Uterus (tissue), 2 donors: ENCODE measurements around the gene ARHGAP45.

Source experiments
- POLR2A ChIP-seq, 2 donors: fragments of 450-650 bp; IDR thresholded peaks; one replicate each; pipeline ENCODE4 v1.6.1; 2016; ENCODE audit warnings: antibody characterized with exemption in 2 of 2, mild to moderate bottlenecking in 1 of 2, moderate library complexity in 1 of 2
- TF ChIP-seq, protein P1 (sequence below), 4 experiments: fragments of 200-600 bp in 2 of 4; fragments of 450-650 bp in 2 of 4; sonication (generic) in 2 of 4; IDR thresholded peaks; one replicate each; pipeline ENCODE4 v1.5.1; 2016 to 2019; ENCODE audit warnings: antibody characterized with exemption in 4 of 4, mild to moderate bottlenecking in 2 of 4, moderate library complexity in 1 of 4

DNA sequence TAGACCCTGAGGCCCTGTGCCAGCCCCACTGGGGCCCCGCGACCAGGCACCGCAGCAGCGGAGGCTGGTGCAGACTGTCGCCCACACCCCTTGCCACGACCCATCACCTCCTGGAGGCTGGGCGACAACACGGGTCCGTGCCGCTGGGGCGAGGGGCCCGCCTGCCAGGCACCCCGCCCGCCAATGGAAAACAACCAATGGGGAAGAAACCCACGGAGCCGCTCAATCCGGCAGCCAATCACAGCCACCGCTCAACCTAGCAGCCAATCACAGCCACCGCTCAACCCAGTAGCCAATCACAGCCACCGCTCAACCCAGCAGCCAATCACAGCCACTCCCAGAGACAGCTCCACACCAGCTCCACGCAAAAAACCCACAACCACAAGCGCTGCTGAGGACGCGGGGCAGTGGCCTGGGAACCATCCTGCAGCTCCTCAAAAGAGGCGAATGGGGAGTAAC, 66.5 kb downstream of the ARHGAP45 start:
- TF ChIP-seq, protein P1, sequence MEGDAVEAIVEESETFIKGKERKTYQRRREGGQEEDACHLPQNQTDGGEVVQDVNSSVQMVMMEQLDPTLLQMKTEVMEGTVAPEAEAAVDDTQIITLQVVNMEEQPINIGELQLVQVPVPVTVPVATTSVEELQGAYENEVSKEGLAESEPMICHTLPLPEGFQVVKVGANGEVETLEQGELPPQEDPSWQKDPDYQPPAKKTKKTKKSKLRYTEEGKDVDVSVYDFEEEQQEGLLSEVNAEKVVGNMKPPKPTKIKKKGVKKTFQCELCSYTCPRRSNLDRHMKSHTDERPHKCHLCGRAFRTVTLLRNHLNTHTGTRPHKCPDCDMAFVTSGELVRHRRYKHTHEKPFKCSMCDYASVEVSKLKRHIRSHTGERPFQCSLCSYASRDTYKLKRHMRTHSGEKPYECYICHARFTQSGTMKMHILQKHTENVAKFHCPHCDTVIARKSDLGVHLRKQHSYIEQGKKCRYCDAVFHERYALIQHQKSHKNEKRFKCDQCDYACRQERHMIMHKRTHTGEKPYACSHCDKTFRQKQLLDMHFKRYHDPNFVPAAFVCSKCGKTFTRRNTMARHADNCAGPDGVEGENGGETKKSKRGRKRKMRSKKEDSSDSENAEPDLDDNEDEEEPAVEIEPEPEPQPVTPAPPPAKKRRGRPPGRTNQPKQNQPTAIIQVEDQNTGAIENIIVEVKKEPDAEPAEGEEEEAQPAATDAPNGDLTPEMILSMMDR (IDR thresholded peaks at IDR 0.05): no peak
- no peak for TF ChIP-seq POLR2A (IDR thresholded peaks at IDR 0.05)
